Measurements from ENCODE around the gene FHOD3. TPM values are rescaled to one million over a fixed set of nuclear protein-coding genes. Genes with fewer than 3 reads are reported as not detected.

Gene FHOD3
- total RNA-seq, 1 experiment from 2014 or later: 13.0 TPM

- no peak for DNase-seq (ENCODE audit: low spot score)
Observed at GRCh38 chr18:36518839-36519238, 221.3 kb downstream of the FHOD3 start.

DNA sequence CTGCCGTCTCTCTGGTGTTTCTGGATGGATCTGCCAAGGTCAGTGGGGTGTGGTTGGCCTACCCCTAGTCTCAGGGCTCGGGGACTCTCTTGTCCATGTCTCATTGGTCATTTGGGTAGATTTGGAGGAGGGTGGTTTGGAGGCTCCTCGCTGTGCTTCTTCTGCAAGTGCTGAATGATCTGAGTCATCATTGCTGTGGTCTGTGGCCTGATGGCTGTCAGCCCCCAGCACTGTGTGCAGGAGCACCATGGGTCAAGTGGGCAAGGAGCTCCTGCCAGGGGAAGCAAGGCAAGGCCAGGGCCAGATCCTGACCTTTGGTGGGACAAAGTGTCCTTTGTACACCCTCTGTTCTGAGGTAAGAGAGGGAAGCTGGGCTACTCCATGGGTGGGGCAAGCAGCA, 221.8 kb downstream of the FHOD3 start:
- DNase-seq (ENCODE audit: low spot score): peak; percentile 68

GRCh38 chr18:36522509-36522908, 225.0 kb downstream of the FHOD3 start:
- no peak for DNase-seq (ENCODE audit: low spot score)

- no peak for DNase-seq (ENCODE audit: low spot score)
Observed at GRCh38 chr18:36525913-36526312, 228.4 kb downstream of the FHOD3 start.

DNA sequence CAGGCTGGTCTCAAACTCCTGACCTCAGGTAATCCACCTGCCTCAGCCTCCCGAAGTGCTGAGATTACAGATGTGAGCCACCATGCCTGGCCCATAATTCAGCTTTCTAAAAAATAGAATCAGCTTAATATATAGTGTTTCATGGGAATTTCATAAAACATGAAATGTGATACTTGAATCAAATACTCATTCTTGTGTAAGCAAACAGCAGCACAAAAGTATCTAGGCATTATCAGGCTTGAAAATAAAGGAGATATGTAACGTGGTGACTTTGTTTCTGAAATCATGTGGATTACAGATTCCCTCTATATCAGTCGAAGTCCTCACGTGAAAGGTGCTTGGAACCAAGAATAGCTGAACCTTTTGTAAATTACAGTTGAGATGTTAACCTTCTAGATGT, 229.1 kb downstream of the FHOD3 start:
- DNase-seq (ENCODE audit: low spot score): no peak

GRCh38 chr18:36527051-36527450, 229.5 kb downstream of the FHOD3 start:
- DNase-seq (ENCODE audit: low spot score): no peak

GRCh38 chr18:36527740-36528455, 230.4 kb downstream of the FHOD3 start:
- DNase-seq (ENCODE audit: low spot score): no peak

GRCh38 chr18:36529747-36530146, 232.2 kb downstream of the FHOD3 start:
- no peak for DNase-seq (ENCODE audit: low spot score)

GRCh38 chr18:36530676-36531405, 233.3 kb downstream of the FHOD3 start:
- no peak for DNase-seq (ENCODE audit: low spot score)

DNA sequence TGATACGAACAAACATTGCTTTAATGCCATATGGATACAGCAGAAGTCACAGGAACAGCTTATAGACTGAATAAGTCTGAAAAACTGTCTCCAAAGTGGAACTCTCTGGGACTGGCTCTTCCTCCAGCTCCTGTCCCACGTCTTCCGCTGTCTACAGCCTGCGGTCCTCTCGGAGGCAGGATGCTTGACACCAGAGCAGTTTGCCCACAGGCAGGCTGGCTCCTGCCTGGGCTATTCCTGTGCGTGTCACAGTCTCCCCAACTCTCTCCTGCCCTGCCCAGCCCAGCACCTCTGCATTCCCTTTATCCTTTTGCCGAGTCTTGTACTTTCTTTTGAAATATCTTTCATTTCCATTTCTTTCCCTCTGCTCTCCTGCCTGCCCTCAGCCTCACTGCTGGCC, 234.1 kb downstream of the FHOD3 start:
- no peak for DNase-seq (ENCODE audit: low spot score)

DNA sequence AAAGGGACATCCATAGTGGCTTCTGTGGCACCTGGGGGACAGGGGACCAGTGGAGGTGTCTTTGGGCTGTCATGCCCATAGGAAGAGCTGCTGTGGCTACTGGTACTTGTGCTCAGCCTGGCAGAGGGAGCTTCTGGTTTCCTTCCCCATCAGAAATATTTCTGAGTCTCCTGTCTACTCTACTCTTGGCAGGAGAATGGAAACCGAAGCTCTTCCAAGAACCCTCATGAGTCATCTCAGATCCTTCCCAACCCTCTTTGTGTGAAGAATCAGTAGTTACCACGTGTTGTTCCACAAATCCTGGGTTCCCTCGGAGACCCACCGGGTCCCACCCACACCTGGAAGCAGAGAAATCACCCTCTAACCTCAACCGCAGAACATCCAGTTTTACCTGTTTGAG, 234.9 kb downstream of the FHOD3 start:
- peak; percentile 18 for DNase-seq (ENCODE audit: low spot score)

DNA sequence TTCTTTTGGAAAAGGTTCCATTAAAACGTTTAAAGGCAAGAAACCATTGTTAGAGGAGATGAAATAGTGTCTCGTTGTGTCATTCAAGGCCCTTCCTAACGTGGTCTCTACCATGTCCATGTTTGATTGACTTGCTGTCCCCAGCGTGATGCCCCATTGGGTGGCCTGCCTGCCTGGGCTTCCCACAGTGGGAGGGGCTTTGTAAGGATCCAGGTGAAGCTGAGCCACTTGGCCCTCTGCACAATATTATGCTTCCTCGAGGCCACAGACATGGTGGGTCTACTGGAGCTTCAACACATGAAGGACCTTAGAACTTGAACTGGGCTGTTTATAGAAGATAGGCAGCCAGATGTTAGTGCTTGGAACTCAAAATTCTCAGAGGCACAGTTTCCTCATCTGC, 235.3 kb downstream of the FHOD3 start:
- no peak for DNase-seq (ENCODE audit: low spot score)

DNA sequence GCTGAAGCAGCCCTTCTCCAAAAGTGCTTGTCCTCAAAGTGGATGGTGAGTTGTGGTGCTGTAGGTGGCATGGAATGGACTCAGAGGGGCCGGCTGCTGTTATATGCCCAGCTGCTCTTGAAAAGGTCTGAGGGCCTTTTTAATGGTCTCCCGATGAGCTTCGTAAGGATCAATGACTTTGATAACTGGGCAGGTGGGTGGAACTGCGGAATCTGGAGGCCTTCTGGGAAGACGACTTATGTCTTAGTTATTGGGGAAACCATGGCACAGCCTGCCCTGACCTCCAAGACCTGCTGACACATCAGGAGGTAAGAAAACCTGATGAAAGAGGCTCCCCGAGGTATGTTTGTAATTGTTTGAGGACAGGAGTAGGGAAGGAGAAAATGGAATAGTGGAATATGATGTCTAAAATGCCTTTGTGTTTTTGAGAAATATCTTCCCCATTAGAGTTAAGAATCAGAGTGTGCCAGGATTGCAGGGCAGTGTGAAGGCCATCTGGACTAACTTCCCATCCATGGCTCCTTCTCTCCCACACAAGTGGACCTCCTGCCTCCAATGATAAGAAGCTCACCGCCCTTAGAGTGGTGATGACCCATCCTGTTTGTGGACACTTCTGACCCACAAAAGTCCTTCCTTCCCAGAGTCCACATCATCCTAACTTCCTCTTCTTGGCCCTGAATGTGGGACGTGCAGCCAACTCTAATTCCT, 236.1 kb downstream of the FHOD3 start:
- DNase-seq (ENCODE audit: low spot score): no peak

- no peak for DNase-seq (ENCODE audit: low spot score)
Observed at GRCh38 chr18:36534154-36534688, 236.7 kb downstream of the FHOD3 start.

GRCh38 chr18:36535202-36535935, 237.9 kb downstream of the FHOD3 start:
- no peak for DNase-seq (ENCODE audit: low spot score)

DNA sequence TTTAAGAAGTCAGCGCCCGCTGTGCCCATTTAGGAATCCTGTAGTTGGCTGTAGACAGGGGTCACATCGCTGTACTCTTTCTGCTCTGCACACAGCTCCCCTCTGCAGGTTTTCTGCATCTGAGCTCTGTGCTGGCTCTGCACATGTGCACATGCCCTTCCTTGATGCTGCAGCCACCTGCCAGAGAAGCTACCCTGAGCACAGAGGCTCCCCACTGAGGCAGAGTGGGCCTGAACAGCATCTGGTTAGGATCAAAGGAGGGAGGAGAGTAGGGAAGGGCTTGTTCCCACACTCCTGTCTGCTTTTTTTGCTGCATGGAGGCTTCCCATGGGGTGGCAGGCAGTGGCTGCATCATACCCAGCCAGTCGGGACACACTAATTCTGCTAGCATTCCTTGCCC, 238.9 kb downstream of the FHOD3 start:
- no peak for DNase-seq (ENCODE audit: low spot score)

DNA sequence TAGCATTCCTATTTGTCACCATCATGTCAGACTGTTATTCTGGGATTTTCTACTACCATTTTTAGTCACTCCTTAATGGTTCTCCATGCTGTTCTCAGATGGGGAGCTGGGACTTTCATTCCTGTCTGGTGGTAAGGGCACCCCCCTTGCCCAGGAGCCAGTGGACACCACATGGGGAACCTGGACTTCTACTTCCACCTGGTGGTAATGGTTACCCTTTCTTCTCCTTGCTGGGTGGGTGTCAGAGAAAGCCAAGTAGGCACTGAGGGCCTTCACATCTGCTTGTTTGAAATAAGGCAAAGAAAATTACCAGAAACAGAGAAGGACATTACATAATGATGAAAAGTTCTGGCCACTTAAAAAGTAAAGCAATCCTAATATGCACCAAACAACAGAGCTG, 239.8 kb downstream of the FHOD3 start:
- DNase-seq (ENCODE audit: low spot score): no peak

DNA sequence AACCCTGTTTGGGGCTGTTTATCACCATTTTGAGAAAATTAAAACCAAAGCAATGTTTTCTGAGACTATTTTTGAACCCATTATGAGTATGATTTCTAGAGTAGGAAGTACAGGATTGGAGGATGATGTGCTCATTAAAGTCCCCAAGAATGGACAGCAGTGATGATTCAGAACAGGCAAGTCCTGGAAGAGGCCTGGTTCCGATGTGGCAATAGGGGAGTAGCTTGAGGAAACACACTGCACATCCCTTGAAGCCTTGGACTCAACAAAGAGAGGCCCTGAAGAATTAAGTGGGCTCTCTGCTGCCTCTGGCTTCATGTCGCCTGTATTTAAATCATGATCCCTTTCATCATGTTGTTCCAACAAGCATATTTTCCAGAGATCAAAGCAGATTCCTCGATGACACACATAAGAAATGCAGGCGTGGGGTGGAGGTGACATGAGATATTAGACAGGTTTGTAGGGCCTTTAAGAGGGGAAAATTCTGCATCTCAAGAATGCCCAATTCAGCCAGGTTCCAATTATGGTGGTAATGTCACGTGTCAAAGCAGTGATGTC, 242.2 kb downstream of the FHOD3 start:
- DNase-seq (ENCODE audit: low spot score): no peak

- DNase-seq (ENCODE audit: low spot score): no peak
Observed at GRCh38 chr18:36543030-36543429, 245.5 kb downstream of the FHOD3 start.

- DNase-seq (ENCODE audit: low spot score): no peak
Observed at GRCh38 chr18:36543991-36544725, 246.6 kb downstream of the FHOD3 start.
